Ramos (cell line): Measurements from ENCODE around the gene NELFA.
"Not testable (repeated sequence)": the region's sequence is repeated elsewhere in the genome, so short reads cannot be mapped to it uniquely, and the experiment has no call there.

Experiments used
- in situ Hi-C: fragments of 300-500 bp; cut with MboI; formaldehyde crosslinking; loops from one replicate; pipeline ENCODE4 v1.14.3; 2022; ENCODE audit warnings: low sequenced_read_pairs; ENCODE audit not compliant: unreplicated experiment

The NELFA gene

DNA sequence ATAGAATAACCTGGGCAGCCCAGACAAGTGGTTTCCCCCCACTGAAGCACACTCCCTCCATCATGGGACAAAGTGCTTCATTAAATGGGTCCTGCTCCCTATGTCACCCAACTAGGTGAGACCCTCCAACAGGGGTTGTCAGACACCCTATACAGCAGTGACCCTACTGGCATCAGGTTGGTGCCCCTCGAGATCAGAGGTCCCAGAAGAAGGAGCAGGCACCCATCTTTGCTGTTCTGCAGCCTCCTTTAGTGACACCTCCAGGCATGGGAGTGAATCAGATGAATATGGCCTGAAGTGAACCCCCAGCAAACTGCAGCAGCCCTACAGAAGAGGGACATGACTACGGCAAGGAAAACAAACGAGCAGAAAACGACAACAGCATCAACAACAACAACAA lies 11.1 kb downstream of the NELFA start:
- in situ Hi-C loops: no loop called here

DNA sequence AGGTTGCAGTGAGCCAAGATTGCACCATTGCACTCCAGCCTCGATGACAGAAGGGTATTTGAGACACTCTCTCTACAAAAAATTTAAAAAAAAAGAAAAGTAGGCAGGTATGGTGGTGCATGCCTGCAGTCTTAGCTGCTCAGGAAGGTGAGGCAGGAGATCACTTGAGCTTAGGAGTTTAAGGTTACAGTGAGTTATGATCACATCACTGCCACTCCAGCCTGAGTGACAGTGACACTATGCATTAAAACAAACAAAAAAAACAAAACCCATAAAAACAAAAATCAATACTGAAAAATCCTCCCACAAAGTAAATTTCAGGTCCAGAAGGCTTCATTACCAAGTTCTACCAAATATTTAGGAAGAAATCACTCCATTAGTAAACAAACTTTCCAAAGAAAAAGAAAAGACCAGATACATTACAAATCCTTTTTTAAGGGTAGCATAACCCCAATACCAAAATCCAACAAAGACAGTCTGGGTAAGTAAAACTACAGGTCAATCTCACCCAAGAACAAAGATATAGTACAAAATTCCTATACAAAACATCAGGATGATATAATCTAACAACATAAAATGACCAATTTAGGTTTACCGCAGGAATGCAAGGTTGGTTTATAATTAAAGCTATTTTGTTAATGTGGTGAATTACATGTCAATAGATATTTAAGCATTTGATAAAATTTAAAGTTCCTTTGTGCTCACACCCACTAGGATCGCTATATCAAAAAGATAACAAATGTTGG lies 11.7 kb downstream of the NELFA start:
- in situ Hi-C loops: no loop called here

DNA sequence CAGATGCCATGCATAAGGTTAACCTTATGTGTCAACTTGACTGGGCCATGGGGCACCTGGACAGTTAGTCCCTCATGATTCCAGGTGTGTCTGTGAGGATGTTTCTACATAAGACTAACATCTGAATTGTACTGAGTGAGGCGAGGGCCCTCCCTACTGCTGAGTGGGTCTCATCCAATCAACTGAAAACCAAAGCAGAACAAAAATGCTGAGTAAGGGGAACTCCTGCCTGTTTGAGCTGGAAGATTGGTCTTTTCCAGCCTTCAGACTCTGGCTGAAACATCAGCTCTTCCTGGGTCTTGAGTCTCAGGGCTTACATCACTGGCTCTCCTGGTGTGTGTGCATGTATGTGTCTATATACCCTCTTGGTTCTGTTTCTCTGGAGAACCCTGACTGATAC lies 13.8 kb downstream of the NELFA start:
- in situ Hi-C loops: no loop called here

DNA sequence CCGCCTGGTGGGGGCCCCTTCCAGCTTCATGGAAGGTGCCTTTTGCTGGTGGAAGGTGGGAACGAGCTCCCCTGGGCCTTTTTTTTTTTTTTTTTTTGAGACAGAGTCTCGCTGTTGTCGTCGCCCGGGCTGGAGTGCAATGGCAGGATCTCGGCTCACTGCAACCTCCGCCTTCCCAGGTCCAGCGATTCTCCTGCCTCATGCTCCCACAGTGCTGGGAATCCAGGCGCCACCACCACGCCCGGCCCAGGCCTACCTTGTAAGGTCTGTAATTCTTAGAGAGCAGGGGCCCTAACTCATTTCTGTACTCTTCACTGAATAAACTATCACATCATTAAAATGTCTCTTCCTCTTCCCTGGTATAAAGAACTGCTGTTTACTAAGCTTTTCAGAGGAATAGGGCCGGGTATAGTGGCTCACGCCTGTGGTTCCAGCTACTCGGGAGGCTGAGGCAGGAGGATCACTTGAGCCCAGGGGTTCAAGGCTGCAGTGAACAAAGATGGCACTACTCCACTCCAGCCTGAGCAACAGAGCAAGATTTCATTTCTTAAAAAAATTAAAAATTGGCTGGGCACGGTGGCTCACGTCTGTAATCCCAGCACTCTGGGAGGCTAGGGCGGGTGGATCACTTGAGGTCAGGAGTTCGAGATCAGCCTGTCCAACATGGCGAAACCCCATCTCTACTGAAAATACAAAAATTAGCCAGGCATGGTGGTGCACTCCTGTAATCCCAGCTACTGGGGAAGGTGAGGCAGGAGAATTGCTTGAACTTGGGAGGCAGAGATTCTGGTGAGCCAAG lies 14.9 kb downstream of the NELFA start:
- in situ Hi-C loops: not testable (repeated sequence)

DNA sequence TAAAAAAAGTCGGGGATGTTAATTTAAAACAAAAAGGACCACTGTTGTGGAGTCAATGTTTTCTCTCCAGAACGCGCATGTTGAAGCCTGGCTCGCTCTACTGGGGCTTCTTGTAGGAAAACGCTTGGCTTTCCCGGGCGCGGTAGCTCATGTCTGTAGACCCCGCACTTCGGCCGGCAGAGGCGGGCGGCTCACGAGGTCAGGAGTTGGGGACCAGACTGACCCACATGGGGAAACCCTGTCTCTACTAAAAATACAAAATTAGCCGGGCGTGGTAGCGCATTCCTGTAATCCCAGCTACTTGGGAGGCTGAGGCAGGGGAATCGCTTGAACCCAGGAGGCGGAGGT lies 15.6 kb downstream of the NELFA start:
- in situ Hi-C loops: no loop called here

DNA sequence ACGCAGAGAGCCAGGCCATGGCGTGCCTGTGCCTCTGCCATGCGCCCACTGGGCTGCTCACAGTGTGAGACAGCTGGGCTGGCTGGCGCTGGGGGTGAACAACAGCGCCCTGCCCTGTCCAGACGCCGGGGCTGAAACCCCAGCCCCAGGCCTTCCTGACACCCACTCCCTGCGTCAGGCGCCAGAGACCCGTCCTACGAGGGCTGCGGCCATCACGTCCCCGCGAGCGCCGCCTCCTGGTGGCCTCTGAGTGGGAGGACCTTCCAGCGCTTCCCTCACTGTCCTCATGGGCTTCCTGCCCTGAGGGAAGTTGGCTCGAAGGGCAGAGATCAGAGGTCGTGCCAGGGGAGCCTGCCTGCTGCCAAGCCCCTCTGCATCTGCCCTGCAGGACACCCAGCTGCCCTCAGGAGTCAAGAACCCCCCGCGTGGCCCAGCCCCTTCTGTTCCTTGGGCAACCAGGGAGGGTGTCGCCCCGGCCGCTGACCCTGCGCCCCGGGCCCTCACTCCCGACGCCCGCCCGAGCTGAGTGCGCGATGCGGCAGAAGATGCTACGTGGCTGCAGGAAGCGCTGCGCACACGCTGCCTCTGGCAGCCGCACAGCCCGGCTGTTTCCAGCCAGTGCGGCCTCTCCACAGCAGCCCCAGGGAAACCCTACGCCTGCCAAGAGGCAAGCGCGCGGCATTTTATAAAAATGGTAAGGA lies 16.2 kb downstream of the NELFA start:
- in situ Hi-C loops: no loop called here

DNA sequence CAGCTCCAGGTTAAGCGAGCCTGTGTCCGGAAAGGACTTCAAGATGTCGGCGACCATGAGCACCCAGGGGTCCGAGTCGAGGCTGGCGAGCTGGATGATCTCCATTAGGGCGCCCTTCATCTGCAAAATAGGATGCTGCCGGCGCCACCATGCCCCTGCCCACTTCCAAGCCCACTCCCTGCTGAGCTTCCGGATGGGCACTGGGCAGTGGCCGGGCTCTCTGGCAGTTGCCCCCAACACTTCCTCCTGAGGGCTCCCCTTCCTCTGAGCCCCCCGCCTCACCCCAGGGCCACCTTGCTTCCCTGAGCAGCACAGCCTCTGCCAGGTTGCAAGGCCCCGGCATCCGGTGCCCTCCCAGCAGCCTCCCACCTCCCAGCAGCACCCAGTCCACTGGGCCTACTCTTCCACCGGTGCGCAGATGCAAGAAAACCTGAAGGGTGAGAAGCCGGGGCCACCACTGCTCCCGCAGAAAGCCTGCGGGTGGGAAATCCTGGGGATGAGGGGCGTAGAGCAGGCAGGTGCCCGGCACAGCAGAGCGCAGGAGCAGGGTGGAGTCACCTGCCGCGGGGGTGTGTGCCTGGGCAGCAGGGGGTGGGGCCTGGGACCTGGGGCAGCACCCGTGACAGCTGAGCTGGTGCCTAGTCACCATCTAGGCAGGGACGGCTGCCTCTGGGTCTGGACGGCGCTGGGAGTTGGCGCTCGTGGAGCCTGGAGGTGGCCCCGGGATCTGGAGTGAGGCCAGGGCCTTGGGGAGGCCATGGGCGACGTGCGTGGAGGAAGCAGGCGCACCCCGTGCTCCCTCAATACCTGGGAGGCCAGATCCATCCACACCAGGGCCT lies 17.0 kb downstream of the NELFA start:
- in situ Hi-C loops: no loop called here

DNA sequence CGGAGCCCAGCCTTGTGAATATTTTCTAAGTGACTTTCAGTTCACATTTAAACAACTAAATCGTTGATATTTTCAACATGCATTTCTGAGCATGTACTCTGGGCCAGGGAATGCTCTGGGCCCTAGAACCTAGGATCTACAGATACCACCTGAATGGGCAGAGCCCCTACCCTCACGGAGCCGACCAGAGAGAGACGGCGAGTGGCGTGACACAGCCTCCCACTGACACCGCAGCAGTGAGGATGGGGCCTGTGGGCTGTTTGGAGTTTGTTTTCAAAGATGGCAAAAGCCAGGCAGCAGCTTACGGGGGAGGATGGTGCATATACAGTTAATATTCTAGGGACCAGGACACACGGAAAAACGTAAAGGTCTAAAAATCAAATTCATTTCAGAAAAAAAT lies 17.7 kb downstream of the NELFA start:
- in situ Hi-C loops: no loop called here

DNA sequence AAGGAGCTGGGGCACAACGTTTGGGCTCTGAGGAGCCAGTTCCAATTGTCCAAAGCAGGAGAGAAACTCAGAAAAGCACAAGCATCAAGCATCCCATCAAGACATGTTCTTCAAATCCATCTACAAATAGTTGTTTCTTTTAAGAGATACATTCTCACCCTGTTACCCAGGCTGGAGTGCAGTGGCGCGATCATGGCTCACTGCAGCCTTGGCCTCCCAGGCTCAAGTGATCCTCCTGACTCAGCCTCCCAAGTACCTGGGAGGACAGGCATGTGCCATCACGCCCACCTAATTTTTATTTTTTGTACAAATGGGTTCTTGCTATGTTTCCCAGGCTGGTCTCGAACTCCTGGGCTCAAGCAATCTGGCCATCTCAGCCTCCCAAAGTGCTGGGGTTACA lies 18.1 kb downstream of the NELFA start:
- in situ Hi-C loops: no loop called here

DNA sequence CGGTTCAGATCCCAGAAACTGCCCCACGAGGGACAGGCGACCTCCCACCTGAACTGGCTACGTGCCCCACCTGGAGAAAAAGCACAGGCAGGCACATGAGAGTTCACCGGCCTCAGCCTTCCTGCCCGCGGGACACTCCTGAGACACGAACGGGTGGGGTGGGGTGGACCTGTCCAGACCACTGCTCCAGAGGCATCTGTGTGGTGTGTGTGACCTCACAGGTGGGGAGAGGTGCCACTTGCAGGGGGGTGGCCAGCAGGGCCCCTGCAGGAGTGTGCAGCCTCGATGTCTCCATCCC lies 18.5 kb downstream of the NELFA start:
- in situ Hi-C loops: no loop called here

DNA sequence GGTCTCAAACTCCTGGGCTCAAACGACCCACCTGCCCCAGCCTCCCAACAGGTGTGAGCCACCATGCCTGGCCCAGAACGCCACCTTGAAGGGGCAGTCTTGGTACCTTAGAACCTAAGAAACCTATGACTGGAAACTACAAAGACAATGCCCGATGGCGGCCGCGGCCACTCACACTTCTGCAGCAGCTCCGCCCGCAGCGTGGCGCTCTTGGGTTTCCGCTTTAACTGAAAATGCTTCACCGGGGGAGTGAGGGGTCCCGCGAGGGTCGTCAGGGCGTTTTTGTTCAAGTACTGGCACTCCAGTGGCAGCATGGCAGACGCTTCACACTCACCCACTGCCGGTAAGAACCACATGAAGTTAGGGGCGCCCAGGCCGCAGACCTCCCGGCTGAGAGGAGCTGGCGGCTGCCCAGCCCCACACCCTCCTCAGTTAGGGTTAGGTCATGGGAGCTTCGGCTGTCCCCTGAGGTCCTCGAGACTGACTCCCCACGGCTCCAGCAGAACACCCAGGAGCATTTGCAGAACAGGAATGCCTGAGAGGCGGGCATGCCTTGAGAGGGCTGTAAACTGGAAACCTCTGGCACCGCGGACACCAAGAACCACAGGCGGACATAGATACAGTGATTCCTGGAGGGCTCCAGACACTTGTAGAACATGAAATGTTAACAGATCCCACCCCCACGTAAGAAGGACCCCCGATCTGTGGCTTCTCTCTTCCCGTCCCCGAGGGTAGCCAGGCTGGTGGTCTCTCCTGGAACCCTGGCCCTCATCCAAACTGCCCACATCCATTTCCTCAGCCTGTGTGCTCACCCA lies 19.0 kb downstream of the NELFA start:
- in situ Hi-C loops: no loop called here

DNA sequence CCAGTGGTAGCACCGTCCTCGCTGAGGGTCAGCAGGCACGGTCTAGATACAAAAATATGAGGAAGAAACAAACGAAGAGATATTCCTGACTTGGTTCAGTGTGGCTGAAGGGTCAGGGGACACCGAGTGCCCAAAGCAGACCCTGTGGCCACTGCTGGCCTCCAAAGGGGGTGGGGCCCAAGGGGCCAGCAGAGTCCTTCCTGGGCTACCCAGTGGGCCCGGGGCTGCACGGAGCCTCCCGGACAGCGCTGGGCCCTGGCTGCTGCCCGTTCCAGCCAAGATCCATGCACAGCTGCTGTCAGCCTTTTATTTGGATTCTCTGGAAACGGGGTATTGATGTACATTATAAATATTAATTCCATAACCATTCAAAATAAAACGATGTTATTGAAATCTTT lies 20.4 kb downstream of the NELFA start:
- in situ Hi-C loops: no loop called here

DNA sequence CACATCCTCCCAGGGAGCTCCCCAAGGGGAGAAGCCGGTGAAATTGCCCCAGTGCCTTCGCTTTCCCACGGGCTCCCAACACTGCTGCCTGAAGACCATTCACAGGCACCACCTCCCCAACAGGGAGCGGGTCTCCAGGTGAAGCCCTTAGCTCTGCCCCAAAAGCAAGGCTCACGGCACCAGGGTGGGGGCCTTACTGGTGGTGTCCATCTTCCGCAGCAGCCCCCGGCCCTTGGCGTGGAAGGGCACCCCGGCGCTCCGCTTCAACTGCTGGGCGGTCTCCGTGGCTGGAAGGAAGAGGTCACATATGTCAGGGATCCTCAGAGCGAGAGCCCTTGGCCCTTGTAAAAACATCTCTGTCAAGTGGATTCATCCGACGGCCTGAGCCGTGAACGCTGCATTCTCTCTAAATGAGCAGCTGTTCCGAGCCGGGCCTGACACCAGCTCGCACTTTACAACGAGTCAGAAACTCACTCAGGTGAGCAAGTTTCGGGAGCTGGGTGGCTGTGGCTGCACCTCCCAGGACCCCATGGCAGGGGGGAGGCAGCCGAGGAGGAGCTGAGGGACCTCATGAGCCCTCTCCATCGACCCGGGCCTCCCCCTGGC lies 20.9 kb downstream of the NELFA start:
- in situ Hi-C loops: no loop called here

DNA sequence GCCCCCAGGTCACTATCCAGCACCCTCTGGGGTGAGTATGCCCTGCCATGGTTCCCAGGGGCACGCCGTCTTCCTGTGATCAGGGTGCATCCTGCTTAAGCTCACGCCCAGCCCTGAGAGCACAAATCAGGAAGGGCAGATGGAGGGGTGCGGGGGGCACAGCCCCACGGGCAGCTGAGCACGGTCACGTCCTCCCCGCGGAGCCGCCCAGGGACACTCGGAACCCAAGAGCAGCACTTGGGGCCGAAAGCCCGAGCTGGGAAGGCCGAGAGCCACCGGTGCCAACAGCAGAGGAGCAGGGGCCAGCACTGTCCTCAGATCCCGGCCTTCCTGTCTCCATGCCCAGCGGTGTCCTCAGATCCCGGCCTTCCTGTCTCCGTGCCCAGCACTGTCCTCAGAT lies 21.5 kb downstream of the NELFA start:
- in situ Hi-C loops: no loop called here

DNA sequence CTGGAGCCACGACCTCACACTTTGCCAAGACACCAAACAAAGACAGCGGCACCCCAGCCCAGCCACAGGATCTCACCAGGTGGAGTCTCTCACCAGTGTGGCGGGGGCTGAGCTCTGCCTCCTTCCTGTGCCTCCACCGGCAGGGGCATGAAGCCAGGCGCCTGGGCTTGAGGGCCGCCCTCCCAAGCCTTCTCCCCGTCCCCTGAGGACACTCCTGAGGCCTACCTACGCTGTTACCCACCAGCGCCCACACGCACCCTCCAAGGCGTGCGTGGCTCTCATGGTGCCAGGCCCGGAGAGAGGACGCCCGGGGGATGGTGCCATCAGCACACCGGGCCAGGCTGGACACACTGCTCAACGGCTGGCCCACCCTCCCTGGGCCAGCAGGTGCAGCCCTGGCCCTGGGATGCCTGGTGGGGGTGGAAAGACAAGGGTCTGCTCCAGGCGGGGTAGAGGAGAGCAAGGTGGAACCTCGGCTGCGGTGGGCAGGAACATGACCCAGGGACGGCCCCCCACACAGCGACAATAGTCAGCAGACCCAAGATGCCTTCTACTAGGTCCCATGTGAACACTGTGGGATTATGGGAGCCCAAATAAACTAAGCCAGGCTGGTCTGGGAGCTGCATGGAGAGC lies 22.1 kb downstream of the NELFA start:
- in situ Hi-C loops: no loop called here

DNA sequence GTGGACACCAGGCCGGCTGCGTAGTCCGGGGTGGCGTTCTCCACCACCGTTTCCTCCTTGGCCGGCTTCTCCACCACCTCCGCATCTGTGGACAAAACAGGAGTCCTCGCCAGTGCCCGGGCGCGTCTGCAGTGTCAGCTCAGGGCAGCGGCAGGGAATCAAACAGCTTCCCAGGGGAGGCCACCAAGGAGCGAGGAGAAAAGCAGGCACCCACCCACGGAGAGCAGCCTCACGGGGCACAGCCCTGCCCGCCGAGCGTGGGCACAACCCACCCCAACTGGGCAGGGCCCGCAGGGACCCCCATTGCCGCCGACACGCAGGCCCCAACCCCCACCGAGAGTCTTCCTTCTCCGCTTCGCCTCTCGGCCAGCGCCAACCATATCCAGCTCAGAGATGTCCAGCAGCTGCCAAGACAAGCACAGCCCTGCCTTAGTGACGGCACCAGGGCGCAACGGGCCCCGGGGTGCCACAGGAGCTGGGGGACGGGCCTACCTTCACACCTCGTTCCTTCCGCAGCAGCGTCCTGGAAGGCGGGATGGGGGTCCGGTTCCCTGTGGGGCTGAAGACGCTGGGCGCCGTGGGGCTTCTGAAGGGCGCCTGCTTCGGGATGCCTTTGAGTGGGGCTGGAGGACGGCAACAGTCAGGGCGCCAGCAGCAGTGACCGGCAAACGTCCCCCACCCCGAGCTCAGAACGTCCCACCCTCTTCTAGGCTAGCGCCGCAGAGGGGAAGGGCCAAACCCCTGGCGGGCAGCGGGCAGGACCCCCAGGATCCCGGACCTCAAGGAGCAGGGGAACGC lies 22.8 kb downstream of the NELFA start:
- in situ Hi-C loops: no loop called here

DNA sequence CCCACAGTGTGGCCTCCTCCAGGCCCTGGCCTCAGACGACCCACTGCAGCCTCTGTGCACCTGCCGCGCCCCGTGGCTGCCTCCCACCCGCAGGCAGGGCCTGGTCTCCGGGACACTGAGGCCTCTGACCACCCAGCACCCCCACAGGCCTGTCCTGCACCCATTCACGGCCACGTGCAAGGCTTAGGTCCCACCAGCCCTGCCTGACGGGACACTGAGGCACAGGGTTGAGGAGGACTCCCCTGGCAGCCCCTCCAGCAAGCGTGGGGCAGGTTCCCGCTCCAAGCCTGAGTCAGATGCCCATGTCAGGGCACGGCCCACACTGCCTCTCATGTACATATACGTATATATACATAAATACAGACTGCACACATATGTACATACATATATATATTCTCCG lies 23.5 kb downstream of the NELFA start:
- in situ Hi-C loops: no loop called here
